Nephron (organoid): ENCODE results near the gene MPPE1.
"Not testable (repeated sequence)": the region's sequence is repeated elsewhere in the genome, so short reads cannot be mapped to it uniquely, and the experiment has no call there.

Experiments used
- H3K27ac Mint-ChIP-seq, 3 experiments: 2 replicates each; pipeline ENCODE4 v1.8.0; 2020; ENCODE audit warnings: mixed read lengths in 3 of 3, mild to moderate bottlenecking in 2 of 3, moderate library complexity in 1 of 3
- H3K27me3 Mint-ChIP-seq: 2 replicates; pipeline ENCODE4 v1.8.0; 2021; ENCODE audit warnings: low read depth, mild to moderate bottlenecking, moderate library complexity, mixed read lengths
- H3K36me3 Mint-ChIP-seq: 2 replicates; pipeline ENCODE4 v1.8.0; 2020; ENCODE audit warnings: low read depth, mixed read lengths
- H3K4me1 Mint-ChIP-seq: 2 replicates; pipeline ENCODE4 v1.8.0; 2020; ENCODE audit warnings: mixed read lengths
- H3K4me3 Mint-ChIP-seq, 3 experiments: 2 replicates each; pipeline ENCODE4 v1.8.0; 2020; ENCODE audit warnings: mild to moderate bottlenecking in 3 of 3, mixed read lengths in 3 of 3, moderate library complexity in 2 of 3
- H3K9me3 Mint-ChIP-seq: 2 replicates; pipeline ENCODE4 v1.8.0; 2020; ENCODE audit warnings: mixed read lengths
- CTCF ChIP-seq, 3 experiments: fragments of 200-600 bp; sonication (generic); IDR thresholded peaks; one replicate each; pipeline ENCODE4 v1.5.0; 2021; ENCODE audit warnings: antibody characterized with exemption in 3 of 3; ENCODE audit not compliant: unreplicated experiment in 3 of 3

MPPE1 gene

DNA sequence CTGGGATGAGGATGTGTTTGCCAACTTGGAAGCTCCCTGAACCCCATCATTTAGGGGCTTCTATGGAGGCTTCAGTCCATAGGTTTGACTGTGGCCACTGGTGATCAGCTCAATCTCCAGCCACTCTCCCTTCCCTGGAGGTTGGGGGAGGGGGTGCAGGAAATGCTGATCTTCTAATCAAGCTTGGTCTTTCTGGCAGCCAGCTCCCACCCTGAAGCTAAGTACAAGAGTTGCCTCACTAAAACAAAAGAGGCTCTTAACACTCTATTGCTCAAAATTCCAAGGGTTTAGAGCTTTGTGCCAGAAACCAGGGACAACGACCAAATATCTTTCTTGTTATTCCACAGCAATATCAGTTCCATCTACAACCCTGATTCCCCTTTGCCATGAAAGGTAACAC, 19.4 kb upstream of the MPPE1 start:
- Mint-ChIP-seq H3K4me3 (no peak overlapping the region), H3K36me3 (no peaks in the 10 kb centered on the region), H3K27ac (no peak overlapping the region), H3K4me1 (no peaks in the 10 kb centered on the region), H3K9me3 (no peaks in the 10 kb centered on the region), H3K27me3 (peaks cover 2% of the 10 kb centered on the region)
- no peak for TF ChIP-seq CTCF (IDR thresholded peaks at IDR 0.05; ENCODE audit: unreplicated experiment in 3 of 3)

GRCh38 chr18:11925800-11926481, 17.8 kb upstream of the MPPE1 start:
- Mint-ChIP-seq H3K27me3 (peaks cover 9% of the 10 kb centered on the region), H3K27ac (no peak overlapping the region), H3K9me3 (no peaks in the 10 kb centered on the region)

GRCh38 chr18:11923450-11923849, 15.3 kb upstream of the MPPE1 start:
- H3K4me1 Mint-ChIP-seq: no peaks in the 10 kb centered on the region
- H3K36me3 Mint-ChIP-seq: no peaks in the 10 kb centered on the region
- H3K27me3 Mint-ChIP-seq: peaks cover 12% of the 10 kb centered on the region
- H3K27ac Mint-ChIP-seq: no peak overlapping the region
- no peak for TF ChIP-seq CTCF (IDR thresholded peaks at IDR 0.05; ENCODE audit: unreplicated experiment in 3 of 3)
- no peak overlapping the region for H3K4me3 Mint-ChIP-seq
- no peaks in the 10 kb centered on the region for H3K9me3 Mint-ChIP-seq

More at GRCh38 chr18:11925800-11926481, 17.8 kb upstream of the MPPE1 start:
- TF ChIP-seq CTCF (IDR thresholded peaks at IDR 0.05; ENCODE audit: unreplicated experiment in 3 of 3): no peak
- Mint-ChIP-seq H3K4me3 (no peak overlapping the region), H3K4me1 (no peaks in the 10 kb centered on the region), H3K36me3 (no peaks in the 10 kb centered on the region)

DNA sequence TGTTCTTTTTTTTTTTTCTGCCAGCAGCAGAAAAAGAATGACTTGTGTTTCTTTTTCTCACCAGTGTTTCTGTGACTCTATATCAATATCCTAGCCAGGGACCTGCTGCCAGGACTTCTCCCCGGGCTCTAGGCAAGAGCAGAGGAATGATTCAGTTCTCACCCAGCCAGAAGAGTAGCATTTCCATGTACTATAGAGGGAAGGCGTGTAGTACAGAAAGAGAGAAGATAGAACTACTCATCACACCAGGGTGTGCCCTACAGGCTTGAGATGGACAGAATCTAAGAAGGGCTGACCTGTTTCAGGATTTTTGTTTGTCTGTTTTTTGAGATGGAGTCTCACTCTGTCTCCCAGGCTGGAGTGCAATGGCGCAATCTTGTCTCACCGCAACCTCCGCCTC, 11.4 kb upstream of the MPPE1 start:
- H3K4me3 Mint-ChIP-seq, H3K36me3 Mint-ChIP-seq, H3K9me3 Mint-ChIP-seq, H3K4me1 Mint-ChIP-seq, H3K27ac Mint-ChIP-seq: not testable (repeated sequence)
- peaks cover 12% of the 10 kb centered on the region for H3K27me3 Mint-ChIP-seq

DNA sequence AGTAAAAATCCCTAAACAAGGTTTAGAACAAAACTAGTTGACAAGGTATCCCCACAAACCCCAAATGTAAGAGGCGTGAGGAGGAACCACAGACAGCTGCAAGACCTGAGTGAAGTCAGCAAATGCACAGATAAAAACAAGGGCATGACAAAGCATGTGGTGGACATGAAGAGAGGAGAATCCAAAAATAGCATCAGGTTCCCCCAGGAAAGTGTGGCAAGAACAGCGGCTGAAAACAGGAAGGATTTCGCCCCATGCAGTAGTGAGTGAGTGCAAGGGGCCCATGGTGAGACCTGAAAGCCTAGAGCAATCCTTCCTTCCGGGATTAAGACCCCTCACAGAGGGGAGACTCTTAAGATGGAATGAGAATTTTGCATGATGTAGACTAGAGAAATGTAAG, 8.8 kb upstream of the MPPE1 start:
- peaks cover 10% of the 10 kb centered on the region for H3K4me1 Mint-ChIP-seq
- H3K4me3 Mint-ChIP-seq, H3K36me3 Mint-ChIP-seq, H3K9me3 Mint-ChIP-seq, H3K27me3 Mint-ChIP-seq: not testable (repeated sequence)
- H3K27ac Mint-ChIP-seq: peak overlapping the region in 2 of 3 experiments; percentile 7 to 75

DNA sequence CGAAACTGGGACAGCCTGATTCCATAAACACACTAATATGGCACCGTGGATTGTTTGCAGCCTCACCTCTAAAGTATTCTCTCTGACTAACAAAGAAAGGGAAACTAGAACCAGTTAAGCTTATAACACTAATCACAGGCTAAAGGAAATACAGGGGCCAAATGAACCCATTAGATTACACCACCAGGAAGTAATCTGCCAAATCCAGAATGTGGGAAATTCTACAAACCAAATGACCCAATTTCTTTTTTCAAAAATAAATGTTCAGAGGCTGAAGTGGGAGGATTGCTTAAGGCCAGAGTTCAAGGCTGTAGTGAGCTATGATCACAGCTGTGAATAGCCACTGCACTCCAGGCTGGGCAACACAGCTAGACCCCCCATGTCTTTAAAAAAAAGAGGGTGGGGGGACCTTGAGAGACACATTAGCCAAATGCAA, 1.5 kb upstream of the MPPE1 start:
- H3K9me3 Mint-ChIP-seq: no peaks in the 10 kb centered on the region
- peak overlapping the region; percentile 82 to 93 (median 88) for H3K4me3 Mint-ChIP-seq
- no peak for TF ChIP-seq CTCF (IDR thresholded peaks at IDR 0.05; ENCODE audit: unreplicated experiment in 3 of 3)
- peaks cover 11% of the 10 kb centered on the region for H3K4me1 Mint-ChIP-seq
- H3K36me3 Mint-ChIP-seq: no peaks in the 10 kb centered on the region
- no peaks in the 10 kb centered on the region for H3K27me3 Mint-ChIP-seq
- H3K27ac Mint-ChIP-seq: peak overlapping the region; percentile 95 to 99 (median 97)

DNA sequence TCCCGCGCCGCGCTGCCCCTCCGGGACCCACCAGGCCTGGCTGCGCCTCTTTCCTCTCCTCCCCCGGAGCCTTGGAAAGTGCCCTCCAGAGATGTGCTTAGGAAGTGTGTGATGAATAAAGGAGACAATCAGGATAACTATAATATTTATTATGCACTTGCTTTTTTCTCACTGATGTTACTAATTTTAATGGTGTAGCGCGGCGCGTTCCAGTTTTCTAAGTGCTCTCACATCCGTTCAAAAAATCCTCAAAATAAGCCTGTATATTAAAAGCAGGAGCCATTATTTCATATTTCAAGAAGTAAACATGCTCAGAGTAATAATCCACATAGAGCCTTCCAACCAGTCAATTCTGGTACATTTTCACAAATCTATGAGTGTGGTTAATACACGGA, 941 bp upstream of the MPPE1 start:
- H3K4me3 Mint-ChIP-seq: peak overlapping the region; percentile 82 to 93 (median 88)
- no peaks in the 10 kb centered on the region for H3K36me3 Mint-ChIP-seq
- peak overlapping the region; percentile 95 to 99 (median 97) for H3K27ac Mint-ChIP-seq
- H3K9me3 Mint-ChIP-seq: no peaks in the 10 kb centered on the region
- TF ChIP-seq CTCF (IDR thresholded peaks at IDR 0.05; ENCODE audit: unreplicated experiment in 3 of 3): no peak
- H3K4me1 Mint-ChIP-seq: peaks cover 8% of the 10 kb centered on the region
- H3K27me3 Mint-ChIP-seq: no peaks in the 10 kb centered on the region
